ENCODE data around the gene ATCAY.
A peak's percentile ranks its signal among the peaks of the same experiment; 100 is the strongest.

ATCAY gene

DNA sequence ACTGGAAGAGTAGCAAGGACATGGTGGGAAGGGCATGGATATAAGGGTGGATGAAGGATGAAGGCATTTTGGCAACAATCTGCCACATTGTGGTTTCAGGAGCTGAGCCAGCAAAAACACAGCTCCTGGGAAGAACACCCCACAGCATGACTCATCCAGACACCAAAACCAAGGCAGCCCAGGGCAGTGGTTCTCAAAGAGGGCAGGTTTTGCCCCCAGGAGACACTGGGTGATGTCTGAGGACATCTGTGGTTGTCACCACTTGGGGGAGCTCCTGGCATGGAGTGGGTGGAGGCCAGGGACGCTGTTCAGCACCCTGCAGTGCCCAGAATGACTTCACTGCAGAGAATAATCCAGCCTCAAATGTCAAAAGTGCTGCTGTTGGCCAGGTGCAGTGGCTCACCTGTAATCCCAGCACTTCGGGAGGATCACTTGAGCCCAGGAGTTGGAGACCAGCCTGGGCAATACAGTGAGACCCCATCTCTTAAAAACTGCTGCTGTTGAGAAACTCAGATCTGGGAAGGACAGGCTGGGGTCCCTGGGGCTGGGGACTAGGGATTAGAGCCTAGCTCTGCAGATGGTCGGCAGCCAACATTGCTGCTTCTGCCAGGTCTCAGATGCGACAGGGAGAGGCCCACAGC, 27.8 kb upstream of the ATCAY start:
- H3K79me2 ChIP-seq (ENCODE audit: insufficient read depth, low read length): no peaks in the 10 kb centered on the region
- H3K4me1 ChIP-seq (ENCODE audit: insufficient read depth, low read length, poor library complexity, severe bottlenecking): no peaks in the 10 kb centered on the region
- H3K9ac ChIP-seq (ENCODE audit: low read depth, low read length, poor library complexity, severe bottlenecking): no peak overlapping the region
- H4K20me1 ChIP-seq (ENCODE audit: insufficient read depth, low read length, poor library complexity, severe bottlenecking): no peaks in the 10 kb centered on the region
- no peak overlapping the region for H3K4me2 ChIP-seq (ENCODE audit: low read depth, low read length, poor library complexity, severe bottlenecking)
- H3K27me3 ChIP-seq (ENCODE audit: insufficient read depth, low read length, poor library complexity, severe bottlenecking): no peaks in the 10 kb centered on the region
- TF ChIP-seq CTCF (conservative IDR thresholded peaks at IDR 0.05; ENCODE audit: low read length) (peak; percentile 77), EZH2phosphoT487 (IDR thresholded peaks at IDR 0.05; ENCODE audit: borderline replicate concordance) (no peak)
- no peak overlapping the region for H2AFZ ChIP-seq (ENCODE audit: low read length)
- H3K36me3 ChIP-seq (ENCODE audit: insufficient read depth, low read length): no peaks in the 10 kb centered on the region
- no peaks in the 10 kb centered on the region for H3K9me2 ChIP-seq (replicated peaks; ENCODE audit: low read depth, low read length)
- H3K4me3 ChIP-seq (ENCODE audit: low read length, poor library complexity, severe bottlenecking): no peak overlapping the region
- H3F3A ChIP-seq (ENCODE audit: low read depth): no peaks in the 10 kb centered on the region
- no peaks in the 10 kb centered on the region; the same call in 1 of the 2 replicates for H3K9me3 ChIP-seq (ENCODE audit: insufficient read depth, low read depth, low read length)

GRCh38 chr19:3855320-3855719, 25.2 kb upstream of the ATCAY start:
- Histone ChIP-seq H3K4me2 (ENCODE audit: low read depth, low read length, poor library complexity, severe bottlenecking) (no peak overlapping the region), H2AFZ (ENCODE audit: low read length) (no peak overlapping the region)
- no peak for TF ChIP-seq CTCF (conservative IDR thresholded peaks at IDR 0.05; ENCODE audit: low read length)

DNA sequence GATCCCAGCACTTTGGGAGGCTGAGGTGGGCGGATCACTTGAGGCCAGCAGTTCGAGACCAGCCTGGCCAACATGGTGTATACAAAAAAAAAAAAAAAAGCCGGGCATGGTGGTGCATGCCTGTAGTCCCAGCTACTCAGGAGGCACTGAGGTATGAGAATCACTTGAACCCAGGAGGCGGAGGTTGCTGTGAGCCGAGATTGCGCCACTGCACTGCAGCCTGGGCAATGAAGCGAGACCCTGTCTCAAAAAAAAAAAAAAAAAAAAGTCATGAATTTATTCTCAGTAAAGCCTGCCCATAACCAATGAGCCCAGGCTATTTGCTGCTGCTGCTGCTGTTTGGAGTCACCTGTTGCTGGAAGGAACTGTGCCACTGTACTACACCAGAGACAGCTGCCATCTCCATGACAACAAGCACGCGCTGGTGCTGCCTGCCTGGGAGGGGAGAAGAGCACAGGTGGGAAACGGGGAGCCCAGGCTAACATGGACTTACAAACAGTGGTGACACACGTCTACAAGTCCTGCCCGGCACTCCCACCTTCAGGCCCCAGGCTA, 23.0 kb upstream of the ATCAY start:
- no peaks in the 10 kb centered on the region for H3K27me3 ChIP-seq (ENCODE audit: insufficient read depth, low read length, poor library complexity, severe bottlenecking)
- no peaks in the 10 kb centered on the region for H3K79me2 ChIP-seq (ENCODE audit: insufficient read depth, low read length)
- H3K36me3 ChIP-seq (ENCODE audit: insufficient read depth, low read length): no peaks in the 10 kb centered on the region
- no peaks in the 10 kb centered on the region for H3K9me2 ChIP-seq (replicated peaks; ENCODE audit: low read depth, low read length)
- no peak overlapping the region for H3K4me3 ChIP-seq (ENCODE audit: low read length, poor library complexity, severe bottlenecking)
- H3F3A ChIP-seq (ENCODE audit: low read depth): no peaks in the 10 kb centered on the region
- no peaks in the 10 kb centered on the region for H4K20me1 ChIP-seq (ENCODE audit: insufficient read depth, low read length, poor library complexity, severe bottlenecking)
- no peak overlapping the region for H3K4me2 ChIP-seq (ENCODE audit: low read depth, low read length, poor library complexity, severe bottlenecking)
- no peak for TF ChIP-seq EZH2phosphoT487 (IDR thresholded peaks at IDR 0.05; ENCODE audit: borderline replicate concordance)
- no peak for TF ChIP-seq CTCF (conservative IDR thresholded peaks at IDR 0.05; ENCODE audit: low read length)
- no peaks in the 10 kb centered on the region for H3K9me3 ChIP-seq (ENCODE audit: insufficient read depth, low read depth, low read length)
- no peaks in the 10 kb centered on the region for H3K4me1 ChIP-seq (ENCODE audit: insufficient read depth, low read length, poor library complexity, severe bottlenecking)
- H2AFZ ChIP-seq (ENCODE audit: low read length): no peak overlapping the region
- no peak overlapping the region for H3K9ac ChIP-seq (ENCODE audit: low read depth, low read length, poor library complexity, severe bottlenecking)

More at GRCh38 chr19:3855320-3855719, 25.2 kb upstream of the ATCAY start:
- no peaks in the 10 kb centered on the region; the same call in 1 of the 2 replicates for H3K9me3 ChIP-seq (ENCODE audit: insufficient read depth, low read depth, low read length)
- H3K79me2 ChIP-seq (ENCODE audit: insufficient read depth, low read length): no peaks in the 10 kb centered on the region
- H4K20me1 ChIP-seq (ENCODE audit: insufficient read depth, low read length, poor library complexity, severe bottlenecking): no peaks in the 10 kb centered on the region
- no peaks in the 10 kb centered on the region for H3K9me2 ChIP-seq (replicated peaks; ENCODE audit: low read depth, low read length)
- no peaks in the 10 kb centered on the region for H3K27me3 ChIP-seq (ENCODE audit: insufficient read depth, low read length, poor library complexity, severe bottlenecking)
- no peaks in the 10 kb centered on the region for H3K4me1 ChIP-seq (ENCODE audit: insufficient read depth, low read length, poor library complexity, severe bottlenecking)
- H3K36me3 ChIP-seq (ENCODE audit: insufficient read depth, low read length): no peaks in the 10 kb centered on the region
- no peaks in the 10 kb centered on the region for H3F3A ChIP-seq (ENCODE audit: low read depth)
- H3K4me3 ChIP-seq (ENCODE audit: low read length, poor library complexity, severe bottlenecking): no peak overlapping the region
- no peak overlapping the region for H3K9ac ChIP-seq (ENCODE audit: low read depth, low read length, poor library complexity, severe bottlenecking)
